Measurements from ENCODE around the gene ALG3. TPM values are rescaled to one million over a fixed set of nuclear protein-coding genes. Genes with fewer than 3 reads are reported as not detected.

ALG3 gene
- total RNA-seq, 1 experiment from 2014 or later, result 57.3 TPM

- no peak overlapping the region for H3K27ac Mint-ChIP-seq
- ATAC-seq, result no peak
- H3K4me3 Mint-ChIP-seq, result no peak overlapping the region
- H3K9me3 Mint-ChIP-seq, result no peaks in the 10 kb centered on the region
- H3K27me3 Mint-ChIP-seq (ENCODE audit: low read depth), result no peaks in the 10 kb centered on the region; the same call in 1 of the 2 replicates
- no peaks in the 10 kb centered on the region for H3K36me3 Mint-ChIP-seq
- POLR2A ChIA-PET, result interaction anchor here (0.6 kb wide), 1 partner anchor 38 kb away, joined by 8 read pairs; no protein-coding TSS in a partner anchor
- DNase-seq (ENCODE audit: low spot score), result no peak
- CTCF ChIA-PET, result interaction anchor here (0.7 to 4.0 kb wide), 3 partner anchors 16 to 154 kb away, joined by 3 to 19 read pairs (median 3); no protein-coding TSS in a partner anchor
- TF ChIP-seq ZSCAN18 (CRISPR knock-in tag; IDR thresholded peaks at IDR 0.05) (no peak), NR3C1 (CRISPR knock-in tag; conservative IDR thresholded peaks at IDR 0.05; ENCODE audit: low read depth) (no peak), TCF7 (CRISPR knock-in tag; IDR thresholded peaks at IDR 0.05; ENCODE audit: low read depth) (no peak), ZNF138 (CRISPR knock-in tag; conservative IDR thresholded peaks at IDR 0.05) (no peak)
- no peaks in the 10 kb centered on the region for H3K4me1 Mint-ChIP-seq
Measured at GRCh38 chr3:184211718-184212117, 37.0 kb downstream of the ALG3 start.

- no peak for ATAC-seq
- DNase-seq (ENCODE audit: low spot score), result no peak
- POLR2A ChIA-PET, result no interaction called here
- H3K27me3 Mint-ChIP-seq (ENCODE audit: low read depth), result no peaks in the 10 kb centered on the region; the same call in 1 of the 2 replicates
- H3K36me3 Mint-ChIP-seq, result no peaks in the 10 kb centered on the region
- TF ChIP-seq E2F5 (CRISPR knock-in tag; IDR thresholded peaks at IDR 0.05), result no peak
- no peak for TF ChIP-seq ZNF232 (CRISPR knock-in tag; IDR thresholded peaks at IDR 0.05)
- no peak for TF ChIP-seq ZNF416 (CRISPR knock-in tag; IDR thresholded peaks at IDR 0.05)
- TF ChIP-seq ZNF425 (CRISPR knock-in tag; conservative IDR thresholded peaks at IDR 0.05), result no peak
- TF ChIP-seq ATF1 (CRISPR knock-in tag; IDR thresholded peaks at IDR 0.05), result no peak
- TF ChIP-seq TP53 (CRISPR knock-in tag; IDR thresholded peaks at IDR 0.05), result no peak
- TF ChIP-seq CTCF (IDR thresholded peaks at IDR 0.05), result no peak
- no peak for TF ChIP-seq FOXP1 (CRISPR knock-in tag; IDR thresholded peaks at IDR 0.05; ENCODE audit: borderline replicate concordance)
- TF ChIP-seq SOX15 (CRISPR knock-in tag; IDR thresholded peaks at IDR 0.05), result no peak
- no peak for TF ChIP-seq ZNF423 (CRISPR knock-in tag; IDR thresholded peaks at IDR 0.05)
- TF ChIP-seq GRHL2 (CRISPR knock-in tag; IDR thresholded peaks at IDR 0.05; ENCODE audit: insufficient replicate concordance, severe bottlenecking), result no peak
- no peak for TF ChIP-seq SP1 (CRISPR knock-in tag; conservative IDR thresholded peaks at IDR 0.05)
- no peak for TF ChIP-seq CREB1 (CRISPR knock-in tag; IDR thresholded peaks at IDR 0.05)
- TF ChIP-seq TCF7 (CRISPR knock-in tag; IDR thresholded peaks at IDR 0.05; ENCODE audit: low read depth), result no peak
- TF ChIP-seq ZNF317 (CRISPR knock-in tag; IDR thresholded peaks at IDR 0.05; ENCODE audit: borderline replicate concordance, low read depth), result no peak
- CTCF ChIA-PET, result interaction anchor here (1.0 to 4.0 kb wide), 2 partner anchors 16 to 30 kb away, joined by 3 to 19 read pairs; no protein-coding TSS in a partner anchor
- no peaks in the 10 kb centered on the region for H3K9me3 Mint-ChIP-seq
- H3K4me3 Mint-ChIP-seq, result no peak overlapping the region
- H3K27ac Mint-ChIP-seq, result no peak overlapping the region
- H3K4me1 Mint-ChIP-seq, result no peaks in the 10 kb centered on the region
Measured at GRCh38 chr3:184211297-184211696, 37.5 kb downstream of the ALG3 start.

Measured in WTC11 (cell line).